Right lung (tissue), 10 donors: ENCODE measurements around the gene UAP1. TPM values are rescaled to one million over a fixed set of nuclear protein-coding genes. Genes with fewer than 3 reads are reported as not detected.

Experiments used
- DNase-seq, 2 donors: peaks; one replicate each; pipeline ENCODE4 v3.0.0-alpha.2; 2013
- long read RNA-seq, 8 donors: transcript quantifications; one replicate each; lab custom pipeline, GENCODE V29; 2026
- polyA plus RNA-seq, 5 donors: library from polyadenylated mRNA; unstranded; fragments of 120-200 nt; gene quantifications; one replicate each; pipeline versions ENCODE4 v1.2.1 to v1.2.3, GENCODE V29; 2013; ENCODE audit warnings: inconsistent platforms in 1 of 5, low replicate concordance in 1 of 5; ENCODE audit not compliant: insufficient read length in 5 of 5, insufficient read depth in 1 of 5

UAP1 gene
- polyA plus RNA-seq: 10 to 100 TPM; 34.1 to 43.1 (median 38.5) TPM
- long read RNA-seq, donor 1, transcript UAP1-204 (10 exons, 2,294 nt): minor isoform, 5 of 15 reads
- long read RNA-seq, donor 1, transcript UAP1-201 (11 exons, 2,377 nt): major isoform, 9 of 15 reads
- long read RNA-seq, donor 1, partial matches to known transcripts: 0 of 15 reads
- long read RNA-seq, donor 1, other reads (novel, unspliced or antisense): 0 of 15 reads
- long read RNA-seq, donor 2, partial matches to known transcripts: 0 of 3 reads
- long read RNA-seq, donor 2, other reads (novel, unspliced or antisense): 0 of 3 reads
- long read RNA-seq, donor 3, partial matches to known transcripts: 0 of 4 reads
- long read RNA-seq, donor 3, other reads (novel, unspliced or antisense): 0 of 4 reads
- long read RNA-seq, donor 4, partial matches to known transcripts: 0 of 2 reads
- long read RNA-seq, donor 4, other reads (novel, unspliced or antisense): 0 of 2 reads
- long read RNA-seq, donor 5, transcript UAP1-201 (11 exons, 2,377 nt): major isoform, 6 of 8 reads
- long read RNA-seq, donor 5, partial matches to known transcripts: 0 of 8 reads
- long read RNA-seq, donor 5, other reads (novel, unspliced or antisense): 0 of 8 reads
- long read RNA-seq, donor 6, partial matches to known transcripts: 0 of 4 reads
- long read RNA-seq, donor 6, other reads (novel, unspliced or antisense): 0 of 4 reads
- long read RNA-seq, donor 7, partial matches to known transcripts: 0 of 3 reads
- long read RNA-seq, donor 7, other reads (novel, unspliced or antisense): 0 of 3 reads
- long read RNA-seq, donor 8, partial matches to known transcripts: 0 of 3 reads
- long read RNA-seq, donor 8, other reads (novel, unspliced or antisense): 0 of 3 reads

DNA sequence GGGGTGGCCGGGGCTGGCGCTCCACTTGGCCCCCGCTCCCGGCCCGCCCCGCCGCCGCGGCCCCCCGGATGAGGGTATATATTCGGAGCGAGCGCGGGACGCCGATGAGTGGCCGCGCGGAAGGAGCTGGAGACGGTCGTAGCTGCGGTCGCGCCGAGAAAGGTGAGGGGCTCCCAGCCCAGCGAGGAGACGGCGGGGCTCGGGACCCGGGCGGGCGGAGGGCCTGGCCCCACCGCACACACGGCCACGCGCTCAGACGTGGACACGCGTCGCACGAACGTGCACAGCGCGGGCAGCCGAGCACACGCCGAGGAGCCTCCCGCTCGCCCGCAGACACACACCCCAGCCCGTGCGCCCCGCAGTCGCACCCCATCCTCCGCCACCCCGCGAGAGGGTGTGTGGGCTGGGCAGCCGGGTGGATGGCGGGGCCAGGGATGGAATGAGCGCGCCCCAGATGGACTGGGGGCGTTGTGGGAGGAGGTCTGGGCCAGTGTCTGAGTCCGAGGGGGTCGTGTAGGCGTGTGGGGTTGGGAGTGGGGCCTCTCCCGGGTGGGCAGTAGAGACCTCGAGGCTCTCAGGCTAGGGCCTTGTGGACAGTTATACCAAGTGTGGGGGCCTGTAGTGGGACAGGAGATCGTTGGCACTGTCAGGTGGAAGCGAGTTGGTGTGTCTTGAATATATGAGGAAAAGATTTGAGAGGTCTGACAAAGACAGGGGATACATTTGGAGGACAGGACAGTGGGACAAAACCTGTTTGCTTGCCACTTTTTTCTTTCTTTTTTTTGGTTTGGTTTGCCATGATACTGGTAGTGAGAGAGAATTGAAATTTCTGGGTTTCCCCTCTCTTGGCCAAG lies at the start of gene UAP1:
Gene UAP1, plus strand, starts transcription at position 107 of the 854 bp plus-strand sequence. CDS start 4,347 bp downstream, outside the sequence.
- DNase-seq: peak in 1 of 2 donors; percentile 13

DNA sequence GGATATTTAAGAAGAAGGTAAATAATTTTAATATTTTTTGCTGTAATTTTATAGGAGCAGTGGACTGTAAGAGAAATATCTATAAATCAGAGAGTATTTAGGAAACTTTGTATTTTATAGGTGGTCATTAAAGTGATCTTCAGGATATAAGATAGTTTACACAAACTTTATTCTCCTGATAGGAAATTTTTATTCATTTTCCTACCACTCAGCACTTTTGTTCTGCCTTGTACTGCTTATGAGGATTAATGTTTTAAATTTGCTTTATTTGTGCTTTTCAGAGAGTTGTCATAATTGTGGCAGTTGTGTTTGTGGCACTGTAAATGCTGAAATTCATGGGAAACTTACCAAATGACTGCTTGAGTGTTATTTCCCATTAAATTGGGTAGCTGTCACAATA lies 34.2 kb upstream of the UAP1 start:
- no peak for DNase-seq

DNA sequence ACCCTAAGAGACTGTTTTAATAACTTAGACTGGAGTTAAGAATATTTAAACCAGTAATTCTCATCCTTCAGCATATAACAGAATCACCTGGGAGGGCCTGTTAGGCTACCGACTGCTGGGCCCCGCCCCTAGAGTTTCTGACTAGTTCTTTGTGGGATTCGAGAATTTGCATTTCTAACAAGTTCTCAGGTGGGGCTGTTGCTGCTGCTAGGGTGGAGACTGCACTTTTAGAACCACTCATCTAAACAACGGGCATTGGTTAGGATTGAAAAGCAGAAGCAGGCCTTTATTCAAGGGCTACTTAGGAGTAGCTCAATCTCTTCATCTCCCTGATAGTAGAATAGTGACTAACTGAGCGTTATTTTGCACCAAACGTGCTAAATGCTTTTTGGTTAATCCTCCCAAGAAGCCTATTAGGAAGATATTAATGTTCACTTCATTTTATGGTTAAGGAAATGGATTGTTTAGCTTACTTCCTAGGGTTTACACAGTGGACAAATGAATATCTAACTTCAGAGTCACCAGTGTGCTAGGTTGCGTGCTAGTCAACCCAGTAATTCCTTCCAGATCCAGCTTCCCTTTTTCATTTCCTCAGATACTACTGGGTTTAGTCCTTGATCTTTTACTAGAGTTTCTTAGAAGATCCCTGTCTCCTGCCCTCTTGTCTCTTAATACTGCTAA lies 31.1 kb upstream of the UAP1 start:
- DNase-seq: no peak

DNA sequence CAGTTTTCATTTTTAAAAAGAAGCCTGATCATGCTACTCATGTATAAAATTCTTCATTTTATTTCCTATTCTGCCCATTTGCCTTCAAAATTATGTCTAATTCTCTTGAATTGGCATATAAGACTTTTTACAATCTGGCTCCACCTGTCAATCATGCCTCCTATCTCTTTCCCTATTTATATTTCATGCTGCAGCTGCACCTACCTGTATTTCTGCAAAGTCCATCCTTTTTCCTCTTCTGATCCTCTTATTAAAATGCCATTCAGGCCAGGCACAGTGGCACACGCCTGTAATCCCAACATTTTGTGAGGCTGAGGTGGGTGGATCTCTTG lies 30.6 kb upstream of the UAP1 start:
- no peak for DNase-seq

DNA sequence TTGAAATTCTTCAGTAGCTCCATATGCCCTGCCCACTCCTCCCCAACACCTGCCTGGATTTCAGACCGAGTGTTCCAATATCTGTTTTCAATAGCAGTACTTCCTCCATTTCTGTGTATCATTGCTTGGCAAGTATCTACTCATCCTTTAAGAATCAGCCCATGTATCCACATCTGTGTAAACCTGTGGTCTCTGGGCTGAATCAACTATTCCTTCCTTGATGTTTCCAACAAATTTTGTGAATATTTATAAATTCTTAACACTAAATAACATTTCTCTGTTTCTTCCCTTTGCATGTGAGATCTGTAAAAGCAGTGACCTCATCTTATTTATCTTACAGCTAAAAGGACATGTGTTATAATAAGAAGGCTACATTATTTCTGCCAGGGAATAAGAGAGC lies 26.0 kb upstream of the UAP1 start:
- no peak for DNase-seq

DNA sequence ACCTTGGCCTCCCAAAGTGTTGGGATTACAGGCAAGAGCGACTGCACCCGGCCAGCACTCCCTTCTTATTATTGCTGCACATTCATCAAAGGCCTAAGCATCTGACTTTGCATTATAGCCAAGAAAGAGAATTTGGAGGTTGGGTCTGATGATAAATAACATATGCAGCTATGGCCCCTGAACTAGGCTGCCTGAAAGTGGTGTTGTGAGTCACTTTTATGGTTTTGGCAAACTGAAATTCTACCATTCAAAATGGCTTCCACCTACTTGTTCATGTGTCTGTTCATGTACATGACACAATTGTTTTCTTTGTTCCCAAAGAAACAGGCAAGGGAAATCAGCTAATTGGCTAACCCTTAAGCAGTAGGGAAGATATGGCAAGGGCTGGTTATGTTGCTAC lies 25.0 kb upstream of the UAP1 start:
- DNase-seq: no peak

DNA sequence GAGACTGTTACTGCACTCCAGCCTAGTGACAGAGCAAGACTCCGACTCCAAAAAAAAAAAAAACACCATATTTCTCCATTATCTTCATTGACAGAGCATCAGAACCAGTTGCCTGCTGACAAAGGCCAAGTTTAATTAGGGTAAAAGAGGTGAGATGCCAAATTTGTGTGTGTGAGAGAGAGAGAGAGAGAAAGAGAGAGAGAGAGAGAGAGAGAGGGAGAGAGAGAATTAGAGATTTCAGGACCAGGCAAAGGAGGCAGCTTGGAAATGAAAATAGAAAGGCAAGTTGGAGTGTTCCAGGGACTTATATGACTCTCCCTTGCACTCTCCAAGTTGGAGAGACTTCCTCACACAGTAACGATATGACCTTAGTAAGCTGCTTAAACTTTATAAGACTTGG lies 24.3 kb upstream of the UAP1 start:
- DNase-seq: no peak

DNA sequence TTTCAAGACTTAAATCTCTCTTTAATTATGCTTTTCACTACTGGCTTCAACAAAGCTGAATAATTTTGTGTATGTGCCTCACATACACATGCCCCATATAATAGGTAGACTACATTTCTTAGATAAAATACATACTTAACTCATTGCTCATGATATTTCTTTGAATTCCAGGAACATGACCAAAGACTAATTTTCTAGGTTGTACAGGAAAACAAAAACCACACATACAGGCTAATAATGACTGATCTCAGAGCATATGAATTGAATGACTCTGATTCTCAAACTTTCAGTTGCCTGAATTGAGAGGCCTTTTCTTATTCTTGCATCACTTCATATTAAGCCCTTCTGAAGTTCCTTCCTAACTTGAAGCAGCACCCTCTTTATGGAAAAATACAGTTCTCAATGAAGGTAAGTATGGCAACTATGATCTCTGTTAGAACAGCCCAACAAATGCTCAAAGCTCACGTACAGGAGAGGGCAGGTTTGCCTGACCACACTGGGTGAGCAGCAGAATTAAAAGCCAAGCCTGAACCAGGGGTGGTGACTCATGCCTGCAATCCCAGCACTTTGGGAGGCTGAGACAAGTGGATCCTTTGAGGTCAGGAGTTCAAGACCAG lies 22.6 kb upstream of the UAP1 start:
- DNase-seq: no peak

DNA sequence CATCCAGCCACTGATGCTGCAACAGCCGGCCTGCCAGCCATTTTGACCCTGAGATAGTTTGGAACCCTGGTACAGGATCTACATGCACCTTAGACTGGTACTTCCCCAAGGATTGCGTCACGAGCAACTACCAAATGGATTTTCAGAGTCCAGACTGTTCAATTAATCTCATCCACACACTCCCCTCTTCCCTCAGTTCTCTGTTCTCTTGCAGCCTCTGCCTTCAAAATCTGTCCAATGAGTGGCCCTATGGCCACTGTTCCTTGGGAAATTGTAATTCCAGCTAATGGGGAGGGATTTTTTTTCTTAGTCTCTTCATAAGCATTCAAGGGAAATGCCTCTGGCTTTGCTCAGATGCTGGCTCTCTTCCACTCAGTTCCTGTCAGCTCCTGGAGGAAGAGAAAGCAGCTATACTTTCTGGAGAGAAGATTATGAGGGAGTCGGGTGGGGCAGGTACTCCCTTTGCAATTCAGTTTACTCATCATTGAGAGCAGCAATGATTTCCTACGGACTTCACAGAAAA lies 19.8 kb upstream of the UAP1 start:
- DNase-seq: no peak

DNA sequence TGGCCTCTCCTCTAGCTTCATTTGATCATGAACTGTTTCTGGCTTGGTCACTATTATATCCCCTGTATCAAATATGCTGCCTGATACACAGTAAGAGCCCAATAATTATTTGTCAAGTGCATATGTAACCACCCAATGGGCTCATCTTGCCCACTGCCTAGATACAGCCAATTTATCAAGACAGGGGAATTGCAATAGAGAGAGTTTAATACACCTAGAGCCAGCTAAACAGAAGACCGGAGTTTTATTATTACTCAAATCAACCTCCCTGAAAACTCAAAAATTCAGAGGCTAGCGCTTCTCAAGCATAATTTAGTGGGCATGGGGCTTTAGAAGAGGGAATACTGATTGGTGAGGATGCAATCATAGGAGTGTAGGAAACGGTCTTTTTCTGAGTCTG lies 18.3 kb upstream of the UAP1 start:
- no peak for DNase-seq

- no peak for DNase-seq
Observed at GRCh38 chr1:162548170-162548569, 13.4 kb upstream of the UAP1 start.

DNA sequence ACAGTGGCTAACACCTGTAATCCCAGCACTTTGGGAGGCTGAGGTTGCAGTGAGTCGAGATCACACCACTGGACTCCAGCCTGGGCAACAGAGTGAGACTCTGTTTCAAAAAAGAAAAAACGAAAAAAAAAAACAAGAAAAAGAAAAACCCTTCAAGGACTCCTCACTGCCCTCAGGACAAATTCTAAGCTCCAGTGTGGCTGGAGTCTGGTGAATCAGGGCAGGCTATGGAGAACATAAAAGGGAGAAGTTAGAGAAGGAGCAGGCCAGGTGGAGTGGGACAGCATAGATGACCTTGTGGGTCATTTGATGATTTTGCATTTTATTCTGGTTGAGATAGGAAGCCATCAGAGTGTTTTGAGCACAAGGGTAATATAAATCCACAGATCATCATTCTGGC lies 12.5 kb upstream of the UAP1 start:
- DNase-seq: no peak

DNA sequence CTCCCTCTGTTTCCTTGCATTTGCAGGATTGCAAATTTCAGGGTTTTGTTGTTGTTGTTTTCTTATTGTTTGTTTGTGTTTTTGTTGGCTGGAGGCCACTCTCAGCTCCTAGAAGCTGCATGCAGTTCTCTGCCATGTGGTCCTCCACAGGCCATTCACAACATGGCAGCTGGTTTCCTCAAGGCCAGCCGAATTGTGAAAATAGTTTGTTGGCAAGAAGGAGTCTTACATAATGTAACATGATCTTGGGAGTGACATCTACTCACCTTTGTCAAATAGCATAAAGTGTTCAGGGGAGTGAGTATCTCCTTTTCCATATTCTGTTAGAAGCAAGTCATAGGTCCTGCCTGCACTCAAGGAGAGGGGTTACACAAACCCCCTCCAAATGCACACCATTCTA lies 10.6 kb upstream of the UAP1 start:
- DNase-seq: no peak

- DNase-seq: peak; percentile 27 to 49
Observed at GRCh38 chr1:162551969-162552683, 9.4 kb upstream of the UAP1 start.

GRCh38 chr1:162552684-162553252 lies 8.8 kb upstream of the UAP1 start:
- no peak for DNase-seq

- DNase-seq: no peak
Observed at GRCh38 chr1:162554258-162554657, 7.3 kb upstream of the UAP1 start.

- DNase-seq: no peak
Observed at GRCh38 chr1:162557536-162557935, 4.0 kb upstream of the UAP1 start.

DNA sequence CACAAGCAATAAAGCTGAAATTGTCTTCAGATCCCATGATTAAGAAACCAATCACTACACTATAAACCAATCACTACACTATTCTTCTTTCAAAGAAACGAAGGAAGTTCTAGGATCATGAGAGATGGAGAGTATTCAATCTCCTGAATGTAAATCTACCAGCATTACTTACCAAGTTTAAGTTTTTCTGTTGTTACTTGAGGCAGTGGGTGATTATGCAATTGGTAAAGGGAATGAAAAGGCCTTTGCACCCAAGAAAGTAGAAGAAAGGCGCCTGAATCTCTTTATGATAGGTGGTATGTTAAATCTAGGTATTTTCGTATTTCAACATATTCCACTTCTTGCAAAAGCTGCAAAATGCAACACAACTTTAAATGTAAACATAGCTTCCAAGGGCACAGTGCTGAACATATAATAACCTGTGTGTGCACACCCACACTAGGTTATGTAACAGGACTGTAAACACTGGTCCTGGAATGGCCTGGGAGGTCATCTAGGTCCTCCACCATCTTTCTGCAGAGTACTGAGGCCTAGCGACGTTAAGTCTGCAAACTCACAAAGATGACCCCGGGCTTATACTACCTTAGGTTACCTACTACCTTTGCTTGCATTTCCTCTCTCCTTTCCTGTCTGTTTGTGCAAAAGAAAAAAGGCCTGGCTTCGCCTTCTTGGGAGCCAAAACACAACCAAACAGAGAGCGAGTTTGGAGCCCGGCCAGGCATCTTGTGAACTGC lies 1.1 kb upstream of the UAP1 start:
- no peak for DNase-seq

DNA sequence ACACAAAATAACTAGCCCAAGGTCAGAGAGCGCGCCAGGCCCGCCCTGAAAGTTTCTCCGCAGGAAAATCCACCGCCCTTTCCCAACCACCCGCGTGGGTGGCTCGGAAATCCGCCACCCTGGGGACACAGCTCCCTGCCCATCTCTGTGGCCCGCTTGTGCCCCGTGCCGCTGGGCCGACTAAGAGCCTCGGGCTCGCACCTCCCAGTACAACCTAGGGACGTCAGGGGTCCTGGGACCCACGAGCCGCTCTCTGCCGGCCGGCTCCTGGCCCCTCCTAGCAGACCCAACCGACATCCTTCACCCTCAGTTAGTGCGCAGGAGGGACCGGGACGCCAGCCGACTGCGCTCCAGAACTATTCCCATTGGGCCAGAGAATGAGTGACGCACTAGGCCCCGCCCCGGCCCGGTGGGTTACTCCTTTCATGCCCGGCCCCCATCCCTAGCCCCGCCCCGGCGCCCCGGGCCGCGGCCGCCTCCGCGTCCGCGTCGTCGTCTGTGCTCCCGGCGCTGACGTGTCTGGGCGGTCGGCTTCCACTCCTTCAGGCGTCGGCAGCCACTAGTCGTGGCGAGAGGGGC lies 396 bp upstream of the UAP1 start:
- DNase-seq: peak; percentile 97
